H1 (cell line): ENCODE data around the gene CACNB2. TPM values are rescaled to one million over a fixed set of nuclear protein-coding genes. Genes with fewer than 3 reads are reported as not detected.

ENCODE experiments used
- CTCF ChIA-PET: fragments of 300-600 bp; sonication (Branson Sonifier 250); formaldehyde crosslinking; loops from one replicate; lab custom pipeline; 2021; ENCODE audit not compliant: partially characterized antibody; lab: Charles Lee
- POLR2A ChIA-PET: fragments of 300-600 bp; sonication (Branson Sonifier 250); formaldehyde crosslinking; loops from one replicate; lab custom pipeline; 2021; ENCODE audit warnings: inconsistent platforms; ENCODE audit not compliant: partially characterized antibody; lab: Charles Lee
- DNase-seq, 2 experiments: peaks; one replicate each; pipeline versions ENCODE4 v3.0.0 to v3.0.0-alpha.2; 2010 to 2022; ENCODE audit warnings: low spot score in 2 of 2, low read depth in 1 of 2, mixed read lengths in 1 of 2
- FAIRE-seq: peaks from 2 replicates; lab custom pipeline; 2011; peaks lifted over from hg19 to GRCh38; lab: Jason Lieb, UNC
- H2AFZ ChIP-seq: 2 replicates; pipeline ENCODE4 v1.8.1; 2012; ENCODE audit warnings: low read length, inconsistent platforms
- H2AK5ac ChIP-seq: 2 replicates; pipeline ENCODE4 v1.6.1; 2013; ENCODE audit warnings: low read depth, low read length
- H2BK120ac ChIP-seq: replicated peaks from 2 replicates; pipeline ENCODE3; 2013; ENCODE audit warnings: low read depth, low read length, inconsistent platforms
- H2BK12ac ChIP-seq: 2 replicates; pipeline ENCODE4 v1.6.1; 2013; ENCODE audit warnings: low read depth, low read length
- H2BK15ac ChIP-seq: 2 replicates; pipeline ENCODE4 v1.6.1; 2013; ENCODE audit warnings: low read length
- H2BK20ac ChIP-seq: 2 replicates; pipeline ENCODE4 v1.6.1; 2013; ENCODE audit warnings: low read length
- H2BK5ac ChIP-seq: 2 replicates; pipeline ENCODE4 v1.6.1; 2013; ENCODE audit warnings: low read depth, low read length
- H3K14ac ChIP-seq: 2 replicates; pipeline ENCODE4 v1.6.1; 2013; ENCODE audit warnings: inconsistent platforms; ENCODE audit not compliant: insufficient read length
- H3K18ac ChIP-seq: 2 replicates; pipeline ENCODE4 v1.6.1; 2013; ENCODE audit warnings: low read length; ENCODE audit errors: extremely low read depth
- H3K23ac ChIP-seq: 2 replicates; pipeline ENCODE4 v1.6.1; 2013; ENCODE audit warnings: inconsistent platforms; ENCODE audit not compliant: insufficient read length
- H3K23me2 ChIP-seq: 2 replicates; pipeline ENCODE4 v1.6.1; 2013; ENCODE audit warnings: low read depth, low read length
- H3K27ac ChIP-seq: 2 replicates; pipeline ENCODE4 v1.6.1; 2011; ENCODE audit warnings: low read depth, low read length, inconsistent platforms
- H3K27me3 ChIP-seq, 4 experiments: replicated peaks in 1 of 4; 1 replicate in 1 of 4; 2 replicates in 3 of 4; pipeline versions ENCODE4 v1.6.1 to v1.8.1; 2011 to 2013; ENCODE audit warnings: low read length in 3 of 4, mild to moderate bottlenecking in 3 of 4, inconsistent platforms in 2 of 4, mixed read lengths in 2 of 4, moderate library complexity in 1 of 4; ENCODE audit not compliant: control insufficient read depth in 3 of 4, insufficient read depth in 3 of 4; ENCODE audit errors: extremely low read depth in 1 of 4
- H3K36me3 ChIP-seq, 4 experiments: 2 replicates each; pipeline versions ENCODE4 v1.6.1 to v1.8.1; 2011 to 2013; ENCODE audit warnings: mild to moderate bottlenecking in 4 of 4, low read length in 3 of 4, moderate library complexity in 2 of 4, control low read depth in 1 of 4, inconsistent platforms in 1 of 4; ENCODE audit not compliant: insufficient read depth in 4 of 4, control insufficient read depth in 2 of 4
- H3K4ac ChIP-seq: replicated peaks from 2 replicates; pipeline ENCODE3; 2013; ENCODE audit warnings: low read length, low read depth, mixed read lengths, inconsistent platforms; ENCODE audit not compliant: insufficient read length
- H3K4me1 ChIP-seq, 4 experiments: replicated peaks in 1 of 4; 1 replicate in 1 of 4; 2 replicates in 3 of 4; pipeline versions ENCODE4 v1.6.1 to v1.8.1; 2011 to 2013; ENCODE audit warnings: low read length in 3 of 4, inconsistent platforms in 2 of 4, mixed read lengths in 1 of 4; ENCODE audit not compliant: insufficient read depth in 4 of 4, control insufficient read depth in 3 of 4
- H3K4me2 ChIP-seq, 2 experiments: 2 replicates each; pipeline versions ENCODE4 v1.6.1 to v1.8.1; 2011 to 2013; ENCODE audit warnings: low read depth in 2 of 2, low read length in 2 of 2, control low read depth in 1 of 2, inconsistent platforms in 1 of 2, mild to moderate bottlenecking in 1 of 2; ENCODE audit not compliant: insufficient read depth in 1 of 2
- H3K4me3 ChIP-seq, 4 experiments: fragments of 200-600, 300-600 bp in 1 of 4; sonication (generic), shearing (Covaris generic), sonication (Bioruptor Twin) in 1 of 4; 2 replicates each; pipeline versions ENCODE4 v1.5.1 to v1.8.1; 2011 to 2016; ENCODE audit warnings: low read length in 4 of 4, low read depth in 3 of 4, control low read depth in 2 of 4, inconsistent platforms in 2 of 4, mild to moderate bottlenecking in 2 of 4, mixed read lengths in 1 of 4, moderate library complexity in 1 of 4; ENCODE audit not compliant: insufficient read depth in 2 of 4; ENCODE audit errors: extremely low read depth in 1 of 4
- H3K56ac ChIP-seq: replicated peaks from 2 replicates; pipeline ENCODE3; 2013; ENCODE audit warnings: low read depth, mild to moderate bottlenecking, mixed read lengths, low read length, inconsistent platforms; ENCODE audit not compliant: insufficient read length
- H3K79me1 ChIP-seq: 2 replicates; pipeline ENCODE4 v1.6.1; 2013; ENCODE audit warnings: low read depth, low read length, control low read depth
- H3K79me2 ChIP-seq, 2 experiments: 2 replicates each; pipeline versions ENCODE4 v1.6.1 to v1.8.1; 2012 to 2013; ENCODE audit warnings: low read length in 2 of 2, mild to moderate bottlenecking in 2 of 2, inconsistent platforms in 1 of 2; ENCODE audit not compliant: insufficient read depth in 2 of 2, control insufficient read depth in 1 of 2
- H3K9ac ChIP-seq, 4 experiments: replicated peaks in 1 of 4; 1 replicate in 1 of 4; 2 replicates in 3 of 4; pipeline versions ENCODE4 v1.6.1 to v1.8.1; 2011 to 2013; ENCODE audit warnings: low read depth in 3 of 4, low read length in 3 of 4, control low read depth in 2 of 4, mild to moderate bottlenecking in 2 of 4, moderate library complexity in 2 of 4, inconsistent platforms in 1 of 4; ENCODE audit errors: extremely low read depth in 1 of 4
- H3K9me3 ChIP-seq, 2 experiments: 2 replicates each; pipeline versions ENCODE4 v1.6.1 to v1.8.1; 2012 to 2013; ENCODE audit warnings: mild to moderate bottlenecking in 2 of 2, moderate library complexity in 2 of 2, control low read depth in 1 of 2, inconsistent platforms in 1 of 2, low read depth in 1 of 2, low read length in 1 of 2, mixed read lengths in 1 of 2; ENCODE audit not compliant: insufficient read depth in 2 of 2
- H4K20me1 ChIP-seq, 2 experiments: replicated peaks in 1 of 2; 2 replicates each; pipeline versions ENCODE3 to v1.8.1; 2011 to 2013; ENCODE audit warnings: inconsistent platforms in 2 of 2, low read length in 2 of 2, mild to moderate bottlenecking in 1 of 2; ENCODE audit not compliant: insufficient read depth in 2 of 2, control insufficient read depth in 1 of 2
- H4K5ac ChIP-seq: 2 replicates; pipeline ENCODE4 v1.6.1; 2013; ENCODE audit warnings: low read length, low read depth, mixed read lengths, inconsistent platforms; ENCODE audit not compliant: insufficient read length
- H4K8ac ChIP-seq: 2 replicates; pipeline ENCODE4 v1.8.0; 2013; ENCODE audit warnings: mild to moderate bottlenecking, moderate library complexity, low read length, inconsistent platforms; ENCODE audit not compliant: insufficient read depth; ENCODE audit errors: extremely low read depth
- H4K91ac ChIP-seq: replicated peaks from 2 replicates; pipeline ENCODE3; 2013; ENCODE audit warnings: low read length, mixed read lengths, inconsistent platforms; ENCODE audit not compliant: insufficient read length
- ASH2L ChIP-seq: fragments of 200-600, 300-600 bp; sonication (generic); IDR thresholded peaks from one replicate; pipeline ENCODE4 v1.7.1; 2017; ENCODE audit warnings: low read length
- BACH1 ChIP-seq: IDR thresholded peaks from 2 replicates; pipeline ENCODE4 v1.6.1; 2012; ENCODE audit warnings: low read length, improper control_type of control experiment
- CBX5 ChIP-seq: fragments of 300-800, 300-1000 bp; sonication (generic); IDR thresholded peaks from 2 replicates; pipeline ENCODE4 v1.7.1; 2016; ENCODE audit warnings: antibody characterized with exemption, low read length, low read depth
- CBX8 ChIP-seq: fragments of 300-800, 300-1000 bp; sonication (generic); IDR thresholded peaks from 2 replicates; pipeline ENCODE4 v1.7.1; 2016; ENCODE audit warnings: low read depth, low read length, borderline replicate concordance
- CHD1 ChIP-seq: IDR thresholded peaks from 2 replicates; pipeline ENCODE4 v1.6.1; 2012; ENCODE audit warnings: low read depth, low read length, improper control_type of control experiment
- CTBP2 ChIP-seq: IDR thresholded peaks from 2 replicates; pipeline ENCODE4 v1.7.0; 2011; ENCODE audit warnings: borderline replicate concordance, mild to moderate bottlenecking, moderate library complexity, mixed read lengths, low read length; ENCODE audit not compliant: insufficient read depth, insufficient read length
- GTF2F1 ChIP-seq: IDR thresholded peaks from 2 replicates; pipeline ENCODE4 v1.6.1; 2012; ENCODE audit warnings: low read depth, low read length, improper control_type of control experiment, borderline replicate concordance
- HDAC6 ChIP-seq: IDR thresholded peaks from one replicate; pipeline ENCODE4 v1.7.1; 2012; ENCODE audit warnings: low read depth, mild to moderate bottlenecking, inconsistent platforms, low read length, moderate library complexity
- KDM4A ChIP-seq: IDR thresholded peaks from one replicate; pipeline ENCODE4 v1.7.1; 2012; ENCODE audit warnings: low read depth, mild to moderate bottlenecking, moderate library complexity, low read length, inconsistent platforms; ENCODE audit not compliant: severe bottlenecking
- KDM5A ChIP-seq: fragments of 200-600 bp; IDR thresholded peaks from 2 replicates; pipeline ENCODE4 v1.7.1; 2012; ENCODE audit warnings: mild to moderate bottlenecking, low read length, inconsistent platforms, mixed read lengths
- RNF2 ChIP-seq: fragments of 200-900, 300-1000 bp; sonication (generic); IDR thresholded peaks from 2 replicates; pipeline ENCODE4 v1.7.1; 2016; ENCODE audit warnings: borderline replicate concordance, low read depth, mild to moderate bottlenecking, antibody characterized with exemption, low read length; ENCODE audit not compliant: poor library complexity, severe bottlenecking; ENCODE audit errors: missing control alignments
- SAP30 ChIP-seq: fragments of 300-600 bp; sonication (generic); IDR thresholded peaks from 2 replicates; pipeline ENCODE4 v1.7.1; 2012; ENCODE audit warnings: low read length, moderate library complexity, mild to moderate bottlenecking, inconsistent platforms; ENCODE audit not compliant: insufficient read depth, insufficient replicate concordance
- TAF1 ChIP-seq: IDR thresholded peaks from 2 replicates; pipeline ENCODE4 v1.6.1; 2011; ENCODE audit warnings: mild to moderate bottlenecking, low read depth, low read length
- WGBS, 2 experiments: shearing (Covaris generic) in 1 of 2; methylation state at CpG; one replicate each; pipeline versions ENCODE4 v1.1.6 to v1.1.7; 2013 to 2015; ENCODE audit warnings: low lambda C conversion rate in 2 of 2, mixed read lengths in 2 of 2, inconsistent platforms in 1 of 2, low coverage in 1 of 2, missing lambda C conversion rate in 1 of 2; ENCODE audit not compliant: insufficient replicate concordance in 2 of 2, insufficient coverage in 1 of 2, insufficient read length in 1 of 2; ENCODE audit errors: extremely low coverage in 1 of 2, missing lambda C conversion rate in 1 of 2; 5-methylcytosine and 5-hydroxymethylcytosine counted together
- polyA plus RNA-seq, 7 experiments: library from polyadenylated mRNA; depleted of rRNA in 3 of 7; stranded (reverse) in 5 of 7; unstranded in 2 of 7; fragments of >200 nt in 5 of 7; fragments of 200-250 nt in 2 of 7; gene quantifications; 1 replicate in 5 of 7; 2 replicates in 1 of 7; 4 replicates in 1 of 7; pipeline versions ENCODE4 v1.2.1 to v1.2.3, GENCODE V29; 2011 to 2013; ENCODE audit warnings: missing spikeins in 2 of 7, mixed read lengths in 2 of 7
- total RNA-seq: library from RNA; stranded (reverse); fragmentation: NEBNext Ultra II Directional; extraction: Animal tissue kit (Norgen Biotek cat#: 25700); gene quantifications from 2 replicates; pipeline ENCODE4 v1.2.1, GENCODE V29; 2021

Gene CACNB2
- total and polyA plus RNA-seq, 2 of the 8 experiments (the other 6 are each of a cell fraction or from before 2014, with no cell fraction given): 2.4 to 3.2 TPM

- Histone ChIP-seq H2BK5ac (no peak overlapping the region), H3K79me1 (no peaks in the 10 kb centered on the region), H3K18ac (no peak overlapping the region), H3K4me2 (no peak overlapping the region), H3K4ac (no peak overlapping the region), H3K36me3 (no peaks in the 10 kb centered on the region), H4K5ac (no peak overlapping the region), H2BK15ac (no peak overlapping the region), H2BK12ac (no peak overlapping the region), H4K20me1 (peaks cover 0 to 1% of the 10 kb centered on the region in 2 experiments), H3K27ac (no peak overlapping the region), H3K4me3 (no peak overlapping the region), H3K27me3 (no peaks in the 10 kb centered on the region), H4K8ac (no peak overlapping the region), H2BK20ac (no peak overlapping the region), H3K56ac (no peak overlapping the region), H2BK120ac (no peak overlapping the region), H3K23ac (no peak overlapping the region), H3K14ac (no peak overlapping the region), H3K9ac (no peak overlapping the region), H3K4me1 (no peaks in the 10 kb centered on the region), H4K91ac (no peak overlapping the region), H3K23me2 (no peaks in the 10 kb centered on the region), H3K9me3 (no peaks in the 10 kb centered on the region), H2AK5ac (no peak overlapping the region), H3K79me2 (no peaks in the 10 kb centered on the region), H2AFZ (no peak overlapping the region)
- 85% methylated on average over 2 of the region's 2 CpGs; no CpG with 5 or more reads in 1 of the 2 experiments for WGBS, 2 experiments
- no peak for FAIRE-seq
- no peak for TF ChIP-seq GTF2F1
- no peak for TF ChIP-seq CTBP2
- no peak for TF ChIP-seq HDAC6
- no peak for TF ChIP-seq SAP30
- TF ChIP-seq KDM4A: no peak
- no peak for TF ChIP-seq CBX5
- no peak for TF ChIP-seq TAF1
- TF ChIP-seq CHD1: no peak
- TF ChIP-seq ASH2L: no peak
- no peak for TF ChIP-seq RNF2
- TF ChIP-seq BACH1: no peak
- no peak for TF ChIP-seq KDM5A
- no peak for TF ChIP-seq CBX8
- ChIA-PET CTCF (interaction anchor here (1.1 kb wide), 1 partner anchor 8 kb away, joined by 3 read pairs; no protein-coding TSS in a partner anchor), POLR2A (no interaction called here)
- DNase-seq: no peak
Measured at GRCh38 chr10:18378766-18379165, 238.5 kb downstream of the CACNB2 start.
